GM19452 (cell line): Measurements from ENCODE around the gene FAM50A.
"Not testable (repeated sequence)": the region's sequence is repeated elsewhere in the genome, so short reads cannot be mapped to it uniquely, and the experiment has no call there.

Source experiments
- ATAC-seq: cut with Tn5 transposase; IDR thresholded peaks from one replicate; pipeline ENCODE4 v1.9.1; 2021; ENCODE audit not compliant: unreplicated experiment

FAM50A gene

GRCh38 chrX:154443992-154444754 is at the start of gene FAM50A:
TSS of gene FAM50A (plus strand) at chrX:154444141. CDS start at chrX:154444236, 95 bp downstream.
- no peak for ATAC-seq

- not testable (repeated sequence) for ATAC-seq
Observed at GRCh38 chrX:154396363-154396762, 47.6 kb upstream of the FAM50A start.

- peak; percentile 45 for ATAC-seq
Observed at GRCh38 chrX:154396973-154397887, 46.7 kb upstream of the FAM50A start.

GRCh38 chrX:154397888-154398667 is 45.9 kb upstream of the FAM50A start, which contains the start of gene RPL10:
TSS of gene RPL10 (plus strand) at chrX:154398377. CDS start at chrX:154398520, 143 bp downstream.
- peak; percentile 75 for ATAC-seq

- ATAC-seq = peak; percentile 14
Observed at GRCh38 chrX:154398668-154399526, 45.0 kb upstream of the FAM50A start.

GRCh38 chrX:154399527-154400368 is 44.2 kb upstream of the FAM50A start:
- no peak for ATAC-seq

- not testable (repeated sequence) for ATAC-seq
Observed at GRCh38 chrX:154400369-154400817, 43.5 kb upstream of the FAM50A start.

GRCh38 chrX:154401045-154401799 is 42.7 kb upstream of the FAM50A start:
- no peak for ATAC-seq

GRCh38 chrX:154401918-154402621 is 41.9 kb upstream of the FAM50A start:
- no peak for ATAC-seq

- ATAC-seq = no peak
Observed at GRCh38 chrX:154402622-154403127, 41.3 kb upstream of the FAM50A start.

- ATAC-seq = no peak
Observed at GRCh38 chrX:154403192-154403591, 40.7 kb upstream of the FAM50A start.

GRCh38 chrX:154403858-154404257 is 40.1 kb upstream of the FAM50A start:
- no peak for ATAC-seq

- ATAC-seq = no peak
Observed at GRCh38 chrX:154404625-154405192, 39.2 kb upstream of the FAM50A start.

GRCh38 chrX:154408659-154409221 is 35.2 kb upstream of the FAM50A start:
- no peak for ATAC-seq

GRCh38 chrX:154409222-154409871 is 34.6 kb upstream of the FAM50A start, which contains the start of gene DNASE1L1:
TSS of gene DNASE1L1 (minus strand) at chrX:154409254. CDS start at chrX:154405568, 3,686 bp downstream.
- no peak for ATAC-seq

- ATAC-seq = peak; percentile 70
Observed at GRCh38 chrX:154411981-154412340, 32.0 kb upstream of the FAM50A start.
